GM19025 (cell line): ENCODE results near the gene PER2.

ENCODE experiments used
- ATAC-seq: cut with Tn5 transposase; IDR thresholded peaks from one replicate; pipeline ENCODE4 v1.9.1; 2021; ENCODE audit warnings: mild to moderate bottlenecking, low read depth, moderate library complexity; ENCODE audit not compliant: unreplicated experiment

Gene PER2

DNA sequence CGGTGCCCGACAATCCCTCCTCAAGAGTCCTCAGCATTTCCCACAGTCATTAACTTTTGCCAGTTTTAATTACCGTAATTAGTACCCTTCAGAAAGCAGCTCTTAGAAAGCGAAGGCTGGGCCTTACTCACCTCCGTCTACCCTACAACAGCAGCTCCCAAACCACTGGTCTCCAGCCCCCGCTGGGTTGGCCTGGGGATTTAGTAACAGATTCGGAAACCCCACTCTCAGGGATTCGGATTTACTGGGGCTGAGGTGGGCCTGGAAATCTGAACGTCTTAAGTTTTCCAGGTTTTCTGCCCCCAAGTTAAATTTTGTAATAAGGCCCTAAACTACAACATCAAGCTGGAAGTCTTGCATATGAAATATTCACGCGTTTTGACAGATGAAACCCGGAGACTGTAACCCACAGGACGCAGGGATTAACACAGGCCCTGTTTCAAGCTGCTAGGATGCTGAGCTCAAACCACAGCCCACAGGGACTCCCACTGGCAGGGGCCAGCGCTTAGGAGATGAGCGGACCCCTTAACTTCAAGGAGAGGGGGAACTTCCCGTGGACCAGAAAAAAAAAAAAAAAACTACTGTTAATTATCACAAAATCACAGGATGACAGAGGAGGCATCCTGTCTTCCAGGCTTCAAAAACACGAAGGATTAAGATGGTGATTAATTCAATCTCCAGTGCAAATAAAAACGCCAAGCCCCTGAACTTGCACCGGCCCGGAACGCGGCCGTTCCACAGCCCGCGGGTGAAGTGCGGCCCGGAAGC, 85.9 kb downstream of the PER2 start:
- no peak for ATAC-seq
